ENCODE measurements around the gene RBM4B. TPM values are rescaled to one million over a fixed set of nuclear protein-coding genes. Genes with fewer than 3 reads are reported as not detected.

The RBM4B gene
- total and polyA plus RNA-seq, 2 of the 13 experiments (the other 11 are each of a cell fraction or from before 2014, with no cell fraction given): 25.8 to 32.4 TPM

DNA sequence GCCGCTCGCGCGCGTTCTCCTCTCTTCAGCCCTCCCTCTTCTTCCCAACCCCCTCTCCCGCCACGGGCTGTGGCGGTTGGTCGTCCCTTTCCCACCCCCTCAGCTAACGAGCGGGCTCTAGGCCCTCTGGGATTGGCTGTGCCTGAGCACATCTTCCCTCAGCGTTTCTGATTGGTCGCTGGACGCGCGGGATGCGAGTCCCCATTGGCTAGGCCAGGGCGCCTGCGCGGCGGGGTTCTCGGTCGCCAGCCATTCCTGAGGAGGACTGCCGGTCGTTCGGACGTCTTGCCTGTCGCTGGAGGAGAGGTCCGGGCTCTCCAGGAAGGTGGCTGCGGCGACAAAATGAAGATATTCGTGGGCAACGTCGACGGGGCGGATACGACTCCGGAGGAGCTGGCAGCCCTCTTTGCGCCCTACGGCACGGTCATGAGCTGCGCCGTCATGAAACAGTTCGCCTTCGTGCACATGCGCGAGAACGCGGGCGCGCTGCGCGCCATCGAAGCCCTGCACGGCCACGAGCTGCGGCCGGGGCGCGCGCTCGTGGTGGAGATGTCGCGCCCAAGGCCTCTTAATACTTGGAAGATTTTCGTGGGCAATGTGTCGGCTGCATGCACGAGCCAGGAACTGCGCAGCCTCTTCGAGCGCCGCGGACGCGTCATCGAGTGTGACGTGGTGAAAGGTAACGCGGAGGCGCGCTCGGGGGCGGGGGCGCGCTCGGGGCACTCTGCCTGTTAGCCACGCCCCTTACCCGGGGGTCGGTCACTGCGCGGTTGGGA is 61.1 kb downstream of the RBM4B start, which contains the start of gene RBM14 (continued):
- TF ChIP-seq, protein P1, sequence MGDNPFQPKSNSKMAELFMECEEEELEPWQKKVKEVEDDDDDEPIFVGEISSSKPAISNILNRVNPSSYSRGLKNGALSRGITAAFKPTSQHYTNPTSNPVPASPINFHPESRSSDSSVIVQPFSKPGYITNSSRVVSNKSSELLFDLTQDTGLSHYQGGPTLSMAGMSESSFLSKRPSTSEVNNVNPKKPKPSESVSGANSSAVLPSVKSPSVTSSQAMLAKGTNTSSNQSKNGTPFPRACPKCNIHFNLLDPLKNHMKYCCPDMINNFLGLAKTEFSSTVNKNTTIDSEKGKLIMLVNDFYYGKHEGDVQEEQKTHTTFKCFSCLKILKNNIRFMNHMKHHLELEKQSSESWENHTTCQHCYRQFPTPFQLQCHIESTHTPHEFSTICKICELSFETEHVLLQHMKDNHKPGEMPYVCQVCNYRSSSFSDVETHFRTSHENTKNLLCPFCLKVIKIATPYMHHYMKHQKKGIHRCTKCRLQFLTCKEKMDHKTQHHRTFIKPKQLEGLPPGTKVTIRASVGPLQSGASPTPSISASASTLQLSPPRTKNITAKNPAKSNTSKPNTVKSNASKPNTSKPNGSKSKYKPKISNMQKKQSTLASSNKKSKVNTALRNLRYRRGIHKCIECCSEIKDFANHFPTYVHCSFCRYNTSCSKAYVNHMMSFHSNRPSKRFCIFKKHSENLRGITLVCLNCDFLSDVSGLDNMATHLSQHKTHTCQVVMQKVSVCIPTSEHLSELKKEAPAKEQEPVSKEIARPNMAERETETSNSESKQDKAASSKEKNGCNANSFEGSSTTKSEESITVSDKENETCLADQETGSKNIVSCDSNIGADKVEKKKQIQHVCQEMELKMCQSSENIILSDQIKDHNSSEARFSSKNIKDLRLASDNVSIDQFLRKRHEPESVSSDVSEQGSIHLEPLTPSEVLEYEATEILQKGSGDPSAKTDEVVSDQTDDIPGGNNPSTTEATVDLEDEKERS (CRISPR knock-in tag; IDR thresholded peaks at IDR 0.05): no peak
- TF ChIP-seq SP1 (IDR thresholded peaks at IDR 0.05): no peak
- TF ChIP-seq SP1 (CRISPR knock-in tag; IDR thresholded peaks at IDR 0.05): peak; percentile 52; the same call in 1 of the 2 replicates
- no peak for TF ChIP-seq PTBP1 (IDR thresholded peaks at IDR 0.05; ENCODE audit: low read depth, low read length, poor library complexity, severe bottlenecking)
- peak; percentile 43; the same call in 1 of the 2 replicates for TF ChIP-seq ZSCAN29 (CRISPR knock-in tag; conservative IDR thresholded peaks at IDR 0.05)
- TF ChIP-seq, protein P2, sequence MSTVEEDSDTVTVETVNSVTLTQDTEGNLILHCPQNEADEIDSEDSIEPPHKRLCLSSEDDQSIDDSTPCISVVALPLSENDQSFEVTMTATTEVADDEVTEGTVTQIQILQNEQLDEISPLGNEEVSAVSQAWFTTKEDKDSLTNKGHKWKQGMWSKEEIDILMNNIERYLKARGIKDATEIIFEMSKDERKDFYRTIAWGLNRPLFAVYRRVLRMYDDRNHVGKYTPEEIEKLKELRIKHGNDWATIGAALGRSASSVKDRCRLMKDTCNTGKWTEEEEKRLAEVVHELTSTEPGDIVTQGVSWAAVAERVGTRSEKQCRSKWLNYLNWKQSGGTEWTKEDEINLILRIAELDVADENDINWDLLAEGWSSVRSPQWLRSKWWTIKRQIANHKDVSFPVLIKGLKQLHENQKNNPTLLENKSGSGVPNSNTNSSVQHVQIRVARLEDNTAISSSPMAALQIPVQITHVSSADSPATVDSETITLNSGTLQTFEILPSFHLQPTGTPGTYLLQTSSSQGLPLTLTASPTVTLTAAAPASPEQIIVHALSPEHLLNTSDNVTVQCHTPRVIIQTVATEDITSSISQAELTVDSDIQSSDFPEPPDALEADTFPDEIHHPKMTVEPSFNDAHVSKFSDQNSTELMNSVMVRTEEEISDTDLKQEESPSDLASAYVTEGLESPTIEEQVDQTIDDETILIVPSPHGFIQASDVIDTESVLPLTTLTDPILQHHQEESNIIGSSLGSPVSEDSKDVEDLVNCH (CRISPR knock-in tag; IDR thresholded peaks at IDR 0.05): 0 out of 2 replicates have a peak, but pooled peaks have one; percentile 24
- no peak for TF ChIP-seq ZNF138 (CRISPR knock-in tag; IDR thresholded peaks at IDR 0.05; ENCODE audit: low read depth)
- no peak for TF ChIP-seq ZNF121 (CRISPR knock-in tag; IDR thresholded peaks at IDR 0.05)
- TF ChIP-seq SIX1 (CRISPR knock-in tag; IDR thresholded peaks at IDR 0.05; ENCODE audit: borderline replicate concordance): no peak
- peak; percentile 78; the same call in 1 of the 2 replicates for TF ChIP-seq ZNF451 (CRISPR knock-in tag; IDR thresholded peaks at IDR 0.05)
- no peak for TF ChIP-seq ZFP36 (IDR thresholded peaks at IDR 0.05; ENCODE audit: borderline replicate concordance, low read depth, low read length, partially characterized antibody)
- TF ChIP-seq ZNF253 (CRISPR knock-in tag; IDR thresholded peaks at IDR 0.05; ENCODE audit: borderline replicate concordance): no peak
- peak; percentile 85 for TF ChIP-seq SAP130 (CRISPR knock-in tag; IDR thresholded peaks at IDR 0.05; ENCODE audit: low read depth)
- TF ChIP-seq, protein P3, sequence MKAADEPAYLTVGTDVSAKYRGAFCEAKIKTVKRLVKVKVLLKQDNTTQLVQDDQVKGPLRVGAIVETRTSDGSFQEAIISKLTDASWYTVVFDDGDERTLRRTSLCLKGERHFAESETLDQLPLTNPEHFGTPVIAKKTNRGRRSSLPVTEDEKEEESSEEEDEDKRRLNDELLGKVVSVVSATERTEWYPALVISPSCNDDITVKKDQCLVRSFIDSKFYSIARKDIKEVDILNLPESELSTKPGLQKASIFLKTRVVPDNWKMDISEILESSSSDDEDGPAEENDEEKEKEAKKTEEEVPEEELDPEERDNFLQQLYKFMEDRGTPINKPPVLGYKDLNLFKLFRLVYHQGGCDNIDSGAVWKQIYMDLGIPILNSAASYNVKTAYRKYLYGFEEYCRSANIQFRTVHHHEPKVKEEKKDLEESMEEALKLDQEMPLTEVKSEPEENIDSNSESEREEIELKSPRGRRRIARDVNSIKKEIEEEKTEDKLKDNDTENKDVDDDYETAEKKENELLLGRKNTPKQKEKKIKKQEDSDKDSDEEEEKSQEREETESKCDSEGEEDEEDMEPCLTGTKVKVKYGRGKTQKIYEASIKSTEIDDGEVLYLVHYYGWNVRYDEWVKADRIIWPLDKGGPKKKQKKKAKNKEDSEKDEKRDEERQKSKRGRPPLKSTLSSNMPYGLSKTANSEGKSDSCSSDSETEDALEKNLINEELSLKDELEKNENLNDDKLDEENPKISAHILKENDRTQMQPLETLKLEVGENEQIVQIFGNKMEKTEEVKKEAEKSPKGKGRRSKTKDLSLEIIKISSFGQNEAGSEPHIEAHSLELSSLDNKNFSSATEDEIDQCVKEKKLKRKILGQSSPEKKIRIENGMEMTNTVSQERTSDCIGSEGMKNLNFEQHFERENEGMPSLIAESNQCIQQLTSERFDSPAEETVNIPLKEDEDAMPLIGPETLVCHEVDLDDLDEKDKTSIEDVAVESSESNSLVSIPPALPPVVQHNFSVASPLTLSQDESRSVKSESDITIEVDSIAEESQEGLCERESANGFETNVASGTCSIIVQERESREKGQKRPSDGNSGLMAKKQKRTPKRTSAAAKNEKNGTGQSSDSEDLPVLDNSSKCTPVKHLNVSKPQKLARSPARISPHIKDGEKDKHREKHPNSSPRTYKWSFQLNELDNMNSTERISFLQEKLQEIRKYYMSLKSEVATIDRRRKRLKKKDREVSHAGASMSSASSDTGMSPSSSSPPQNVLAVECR (CRISPR knock-in tag; IDR thresholded peaks at IDR 0.05; ENCODE audit: borderline replicate concordance): peak; percentile 96
- TF ChIP-seq, protein P4, sequence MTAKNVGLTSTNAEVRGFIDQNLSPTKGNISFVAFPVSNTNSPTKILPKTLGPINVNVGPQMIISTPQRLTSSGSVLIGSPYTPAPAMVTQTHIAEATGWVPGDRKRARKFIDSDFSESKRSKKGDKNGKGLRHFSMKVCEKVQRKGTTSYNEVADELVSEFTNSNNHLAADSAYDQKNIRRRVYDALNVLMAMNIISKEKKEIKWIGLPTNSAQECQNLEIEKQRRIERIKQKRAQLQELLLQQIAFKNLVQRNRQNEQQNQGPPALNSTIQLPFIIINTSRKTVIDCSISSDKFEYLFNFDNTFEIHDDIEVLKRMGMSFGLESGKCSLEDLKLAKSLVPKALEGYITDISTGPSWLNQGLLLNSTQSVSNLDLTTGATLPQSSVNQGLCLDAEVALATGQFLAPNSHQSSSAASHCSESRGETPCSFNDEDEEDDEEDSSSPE (CRISPR knock-in tag; IDR thresholded peaks at IDR 0.05): peak; percentile 96
- TF ChIP-seq ZNF225 (CRISPR knock-in tag; IDR thresholded peaks at IDR 0.05): no peak; the same call in 1 of the 2 replicates
- peak; percentile 46 for TF ChIP-seq HNRNPLL (IDR thresholded peaks at IDR 0.05; ENCODE audit: low read depth, low read length, poor library complexity, severe bottlenecking)
- peak; percentile 23; the same call in 1 of the 2 replicates for TF ChIP-seq ETV5 (CRISPR knock-in tag; IDR thresholded peaks at IDR 0.05; ENCODE audit: borderline replicate concordance)

Data from HepG2 (cell line).